ENCODE data around the gene MAPK1IP1L. TPM values are rescaled to one million over a fixed set of nuclear protein-coding genes. Genes with fewer than 3 reads are reported as not detected.

MAPK1IP1L gene
- total and polyA plus RNA-seq, 2 donors (not counting 1 experiment from before 2014, with no cell fraction given): 116 to 141 TPM

GRCh38 chr14:55118761-55119160 is 67.3 kb downstream of the MAPK1IP1L start:
- H3K27ac ChIP-seq (ENCODE audit: low read length in 2 of 2): no peak overlapping the region
- H3K79me2 ChIP-seq (ENCODE audit: control insufficient read depth, insufficient read depth, low read length): no peaks in the 10 kb centered on the region
- no peak for TF ChIP-seq CTCF (IDR thresholded peaks at IDR 0.05)
- TF ChIP-seq EZH2 (IDR thresholded peaks at IDR 0.05; ENCODE audit: borderline replicate concordance, insufficient read depth, low read depth, low read length, poor library complexity, severe bottlenecking): no peak
- POLR2A ChIA-PET: no interaction called here
- Mint-ChIP-seq H3K27ac (no peak overlapping the region), H3K4me1 (no peaks in the 10 kb centered on the region), H3K9me3 (ENCODE audit: insufficient read depth) (no peaks in the 10 kb centered on the region), H3K4me3 (no peak overlapping the region), H3K27me3 (peaks cover 4% of the 10 kb centered on the region)
- no peak overlapping the region for H3K9ac ChIP-seq (ENCODE audit: low read length)
- DNase-seq (no peak), ATAC-seq (ENCODE audit: low read depth) (no peak)
- WGBS (ENCODE audit: insufficient coverage): no CpG with 5 or more reads among the region's 3 CpGs
- H3K27me3 ChIP-seq (replicated peaks in 1 of 4; ENCODE audit: control extremely low read depth in 1 of 4, control insufficient read depth in 3 of 4, insufficient read depth in 4 of 4, low read length in 3 of 4): no peaks in the 10 kb centered on the region
- no peak overlapping the region for H3K4me3 ChIP-seq (ENCODE audit: control extremely low read depth in 1 of 5, extremely low read depth in 1 of 5, insufficient read depth in 1 of 5, low read depth in 2 of 5, low read length in 4 of 5)
- CTCF ChIA-PET: no interaction called here
- no peaks in the 10 kb centered on the region for H4K20me1 ChIP-seq (ENCODE audit: control insufficient read depth, insufficient read depth, low read length, poor library complexity, severe bottlenecking)
- no peaks in the 10 kb centered on the region for H3K9me3 ChIP-seq (ENCODE audit: control extremely low read depth in 1 of 3, control insufficient read depth in 2 of 3, insufficient read depth in 1 of 3, low read length in 2 of 3)
- no peaks in the 10 kb centered on the region for H3K36me3 ChIP-seq (replicated peaks in 1 of 2; ENCODE audit: control extremely low read depth in 1 of 2, control insufficient read depth in 1 of 2, extremely low read depth in 1 of 2, insufficient read depth in 2 of 2, low read length in 1 of 2)
- H2AFZ ChIP-seq (ENCODE audit: insufficient read depth, low read depth, low read length, poor library complexity, severe bottlenecking): no peak overlapping the region
- no peaks in the 10 kb centered on the region for H3K4me1 ChIP-seq (ENCODE audit: control insufficient read depth in 2 of 2, insufficient read depth in 2 of 2, low read length in 2 of 2)
- no peak overlapping the region for H3K4me2 ChIP-seq (replicated peaks; ENCODE audit: low read depth, low read length, poor library complexity, severe bottlenecking)
- intact Hi-C loops (cut with micrococcal nuclease): no loop called here

Other genes starting within 250 kb of the MAPK1IP1L start
- gene GCH1, start 148.8 kb upstream of the MAPK1IP1L start, total RNA-seq: 23.7 and 24.6 TPM in 2 replicates
- 17.0 and 34.9 TPM in 2 replicates for gene GCH1, start 148.8 kb upstream of the MAPK1IP1L start, polyA plus RNA-seq
- gene WDHD1, start 24.5 kb upstream of the MAPK1IP1L start, total RNA-seq: 6.2 and 6.5 TPM in 2 replicates
- 0.61 and 1.1 TPM in 2 replicates for gene WDHD1, start 24.5 kb upstream of the MAPK1IP1L start, polyA plus RNA-seq
- gene SOCS4, start 24.4 kb upstream of the MAPK1IP1L start, total RNA-seq: 23.6 and 26.3 TPM in 2 replicates
- 4.7 and 22.8 TPM in 2 replicates for gene SOCS4, start 24.4 kb upstream of the MAPK1IP1L start, polyA plus RNA-seq
- 21.1 and 21.2 TPM in 2 replicates for gene LGALS3, start 77.6 kb downstream of the MAPK1IP1L start, total RNA-seq
- gene LGALS3, start 77.6 kb downstream of the MAPK1IP1L start, polyA plus RNA-seq: 6.5 and 7.0 TPM in 2 replicates
- not detected in 2 replicates for gene DLGAP5, start 139.9 kb downstream of the MAPK1IP1L start, total RNA-seq
- 0.12 and 0.13 TPM in 2 replicates for gene DLGAP5, start 139.9 kb downstream of the MAPK1IP1L start, polyA plus RNA-seq
- 27.5 and 33.4 TPM in 2 replicates for gene FBXO34, start 219.8 kb downstream of the MAPK1IP1L start, total RNA-seq
- 7.8 and 8.1 TPM in 2 replicates for gene FBXO34, start 219.8 kb downstream of the MAPK1IP1L start, polyA plus RNA-seq